SU-DHL-6 (cell line): ENCODE data around the gene CD52.

Experiments
- EZH2phosphoT487 ChIP-seq: fragments of 200-600 bp; sonication (generic), shearing (Covaris generic); conservative IDR thresholded peaks from 2 replicates; pipeline ENCODE4 v1.6.1; 2018; ENCODE audit warnings: mild to moderate bottlenecking, antibody characterized with exemption, low read length, moderate library complexity, mixed read lengths
- TF ChIP-seq, protein P1 (sequence below): fragments of 200-600 bp; sonication (generic); IDR thresholded peaks from one replicate; pipeline ENCODE4 v1.5.1; 2017; ENCODE audit warnings: antibody characterized with exemption, mild to moderate bottlenecking, low read length, moderate library complexity; ENCODE audit not compliant: insufficient read depth, poor library complexity, severe bottlenecking

DNA sequence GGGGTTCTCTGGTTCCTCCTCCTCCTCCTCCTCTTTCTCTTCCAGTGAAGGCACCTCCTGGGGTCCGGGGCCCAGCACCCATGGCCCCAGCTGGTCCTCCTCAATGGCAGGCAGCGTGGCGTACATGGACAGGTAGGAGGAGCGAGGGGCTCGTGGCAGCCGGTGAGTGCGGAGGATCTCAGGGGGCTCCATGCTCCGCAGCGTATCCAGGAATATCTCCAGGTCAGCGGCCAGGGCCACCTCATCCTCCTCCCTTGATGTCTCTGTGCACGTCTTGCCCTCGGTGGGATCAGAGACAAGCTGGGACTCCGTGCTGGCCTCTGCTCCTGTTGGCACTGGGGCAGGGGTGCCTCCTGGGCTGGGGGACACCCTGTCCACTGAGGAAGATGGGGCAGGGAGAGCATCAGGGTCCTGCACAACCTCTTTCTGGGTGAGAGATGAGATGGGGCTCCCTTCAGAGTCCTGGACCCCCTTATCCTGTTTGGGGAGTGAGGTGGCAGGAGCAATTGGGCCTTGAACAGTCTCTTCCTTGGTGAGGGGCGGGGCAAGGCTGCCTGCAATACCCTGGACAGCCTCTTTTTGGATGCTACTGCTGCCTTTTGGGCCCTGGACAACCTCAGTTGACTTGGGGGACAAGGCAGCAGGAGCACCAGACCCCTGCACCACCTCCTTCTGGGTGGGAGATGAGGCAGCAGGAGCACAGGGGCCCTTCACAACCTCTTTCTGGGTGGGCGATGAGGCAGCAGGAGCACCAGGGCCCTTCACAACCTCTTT lies 26.6 kb downstream of the CD52 start:
- TF ChIP-seq, protein P1, sequence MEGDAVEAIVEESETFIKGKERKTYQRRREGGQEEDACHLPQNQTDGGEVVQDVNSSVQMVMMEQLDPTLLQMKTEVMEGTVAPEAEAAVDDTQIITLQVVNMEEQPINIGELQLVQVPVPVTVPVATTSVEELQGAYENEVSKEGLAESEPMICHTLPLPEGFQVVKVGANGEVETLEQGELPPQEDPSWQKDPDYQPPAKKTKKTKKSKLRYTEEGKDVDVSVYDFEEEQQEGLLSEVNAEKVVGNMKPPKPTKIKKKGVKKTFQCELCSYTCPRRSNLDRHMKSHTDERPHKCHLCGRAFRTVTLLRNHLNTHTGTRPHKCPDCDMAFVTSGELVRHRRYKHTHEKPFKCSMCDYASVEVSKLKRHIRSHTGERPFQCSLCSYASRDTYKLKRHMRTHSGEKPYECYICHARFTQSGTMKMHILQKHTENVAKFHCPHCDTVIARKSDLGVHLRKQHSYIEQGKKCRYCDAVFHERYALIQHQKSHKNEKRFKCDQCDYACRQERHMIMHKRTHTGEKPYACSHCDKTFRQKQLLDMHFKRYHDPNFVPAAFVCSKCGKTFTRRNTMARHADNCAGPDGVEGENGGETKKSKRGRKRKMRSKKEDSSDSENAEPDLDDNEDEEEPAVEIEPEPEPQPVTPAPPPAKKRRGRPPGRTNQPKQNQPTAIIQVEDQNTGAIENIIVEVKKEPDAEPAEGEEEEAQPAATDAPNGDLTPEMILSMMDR = no peak
- TF ChIP-seq EZH2phosphoT487 = no peak
